HG02610 (cell line): Measurements from ENCODE around the gene HSPG2.
A peak's percentile ranks its signal among the peaks of the same experiment; 100 is the strongest.

Experiments used
- ATAC-seq: cut with Tn5 transposase; IDR thresholded peaks from one replicate; pipeline ENCODE4 v1.9.1; 2021; ENCODE audit warnings: mild to moderate bottlenecking, moderate library complexity; ENCODE audit not compliant: unreplicated experiment

Gene HSPG2

DNA sequence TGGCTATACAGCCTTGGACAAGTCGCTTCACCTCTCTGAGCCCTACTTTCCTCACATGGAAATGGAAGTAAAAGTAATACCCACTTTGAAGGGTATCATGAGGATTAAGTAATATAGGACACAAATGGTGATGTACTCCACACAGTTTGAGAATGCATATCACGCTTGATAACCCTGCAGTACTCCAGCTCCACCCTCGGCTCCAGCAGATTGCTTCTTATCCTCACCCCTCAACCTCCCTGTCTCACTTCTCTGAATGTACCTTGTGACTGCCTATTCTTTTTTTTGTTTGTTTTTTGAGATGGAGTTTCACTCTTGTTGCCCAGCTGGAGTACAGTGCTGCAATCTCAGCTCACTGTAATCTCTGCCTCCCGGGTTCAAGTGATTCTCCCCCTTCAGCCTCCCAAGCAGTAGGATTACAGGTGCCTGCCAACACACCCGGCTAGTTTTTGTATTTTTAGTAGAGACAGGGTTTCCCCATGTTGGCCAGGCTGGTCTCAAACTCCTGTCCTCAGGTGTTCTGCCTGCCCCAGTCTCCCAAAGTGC, 69.6 kb downstream of the HSPG2 start:
- no peak for ATAC-seq

DNA sequence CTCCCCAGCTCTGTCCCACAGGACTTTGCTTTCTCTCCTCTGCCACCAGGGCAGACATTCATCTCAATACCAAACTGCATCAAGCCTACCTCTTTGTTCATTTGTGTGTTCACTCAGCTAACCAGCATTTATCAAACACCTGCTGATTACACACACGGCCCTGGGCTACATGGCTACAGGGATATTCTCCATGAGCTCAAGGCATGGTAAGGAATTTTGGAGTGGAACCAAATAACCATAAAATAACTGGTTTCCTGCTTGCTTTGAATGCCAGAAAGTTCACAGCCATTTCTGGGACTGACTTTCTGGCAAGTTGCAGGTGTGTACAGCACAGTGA, 70.4 kb downstream of the HSPG2 start:
- no peak for ATAC-seq

DNA sequence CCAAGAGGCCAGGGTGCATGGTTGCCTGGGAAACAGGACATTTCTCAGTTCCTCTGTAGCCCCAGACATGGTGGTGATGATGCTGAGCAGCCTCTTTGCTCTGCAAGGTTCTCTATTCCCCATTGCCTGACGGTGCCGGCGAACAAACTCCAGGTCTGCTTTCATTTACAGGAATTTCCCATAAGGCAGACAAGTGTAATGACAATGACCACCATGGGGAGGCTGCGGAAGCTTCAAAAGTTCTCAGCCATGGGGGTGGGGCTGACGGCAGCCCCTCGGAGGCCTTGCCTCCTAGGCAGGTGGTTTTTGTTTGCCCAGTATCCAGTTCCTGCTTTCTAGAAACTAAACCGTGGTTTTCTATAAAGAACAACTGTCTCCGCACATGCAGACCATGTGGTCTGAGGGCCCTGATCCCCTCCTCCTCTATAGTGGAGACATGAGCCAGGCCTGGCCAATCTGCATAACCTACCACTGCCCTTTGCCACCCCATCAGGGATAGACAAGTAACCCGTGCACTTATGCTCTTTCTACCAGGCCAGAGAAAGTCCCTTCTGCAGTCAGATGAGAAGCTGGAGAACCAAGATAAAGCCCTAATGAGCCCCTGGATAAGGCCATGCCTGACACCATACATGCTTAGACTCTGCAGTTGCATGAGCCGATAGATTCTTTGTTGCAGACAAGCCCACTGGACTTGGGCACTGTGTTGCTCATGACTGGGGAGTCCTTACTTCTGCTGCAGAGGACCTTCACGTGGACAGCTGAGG, 71.0 kb downstream of the HSPG2 start:
- peak; percentile 48 for ATAC-seq

DNA sequence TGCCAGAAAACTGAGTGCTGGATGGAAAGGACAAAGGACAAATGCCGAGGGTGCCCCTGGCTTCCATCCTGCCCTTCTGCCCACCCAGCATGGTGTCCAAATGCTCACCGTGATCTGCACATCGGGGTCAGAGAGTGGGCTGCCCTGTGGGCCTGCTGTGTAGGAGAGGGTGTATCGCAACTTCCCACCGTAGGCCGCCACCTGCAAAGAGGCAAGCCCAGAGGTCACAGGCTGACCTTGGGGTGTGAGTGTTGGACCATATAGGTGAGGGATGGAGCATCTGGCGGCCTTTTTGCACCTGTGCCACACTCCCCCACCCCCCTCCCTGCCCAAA, 71.5 kb downstream of the HSPG2 start:
- ATAC-seq = no peak

DNA sequence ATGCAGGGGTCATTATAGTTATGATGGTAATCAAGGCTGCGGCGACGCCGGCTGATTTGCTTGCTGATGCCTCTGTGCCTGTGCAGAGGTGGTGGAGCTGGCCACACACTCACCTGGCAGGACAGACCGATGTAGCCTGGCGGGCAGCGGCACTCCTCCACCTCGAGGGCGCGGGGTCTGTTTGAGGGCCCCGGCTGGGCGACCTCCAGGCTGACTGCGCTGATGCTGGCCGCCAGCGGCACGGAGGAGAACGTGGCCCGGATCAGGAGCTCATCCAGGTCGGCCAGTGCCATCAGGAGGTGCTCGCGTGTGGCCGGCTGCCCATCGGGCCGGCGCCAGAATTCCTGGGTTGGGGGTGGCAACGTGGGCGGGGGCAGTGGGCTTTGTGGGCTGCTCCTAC, 72.4 kb downstream of the HSPG2 start:
- ATAC-seq = no peak

DNA sequence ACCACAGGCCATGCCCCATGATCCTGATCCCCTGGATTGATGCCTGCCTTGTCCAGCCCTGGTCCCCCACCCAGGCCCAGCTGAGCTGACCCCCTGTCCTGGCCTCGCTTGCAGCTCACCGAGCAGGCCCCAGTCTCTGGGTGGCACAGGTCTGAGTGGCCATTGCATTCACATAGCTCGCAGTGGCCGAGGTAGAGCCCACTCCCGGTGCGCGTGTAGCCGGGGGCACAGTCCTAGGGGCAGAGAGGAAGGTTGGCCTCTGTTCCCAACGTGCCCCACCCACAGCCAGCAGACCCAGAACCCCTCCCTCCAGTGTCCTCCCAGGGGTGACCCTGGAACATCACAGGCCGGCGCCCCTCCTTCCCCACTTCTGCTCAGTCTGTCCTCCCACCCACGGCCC, 73.1 kb downstream of the HSPG2 start:
- no peak for ATAC-seq

DNA sequence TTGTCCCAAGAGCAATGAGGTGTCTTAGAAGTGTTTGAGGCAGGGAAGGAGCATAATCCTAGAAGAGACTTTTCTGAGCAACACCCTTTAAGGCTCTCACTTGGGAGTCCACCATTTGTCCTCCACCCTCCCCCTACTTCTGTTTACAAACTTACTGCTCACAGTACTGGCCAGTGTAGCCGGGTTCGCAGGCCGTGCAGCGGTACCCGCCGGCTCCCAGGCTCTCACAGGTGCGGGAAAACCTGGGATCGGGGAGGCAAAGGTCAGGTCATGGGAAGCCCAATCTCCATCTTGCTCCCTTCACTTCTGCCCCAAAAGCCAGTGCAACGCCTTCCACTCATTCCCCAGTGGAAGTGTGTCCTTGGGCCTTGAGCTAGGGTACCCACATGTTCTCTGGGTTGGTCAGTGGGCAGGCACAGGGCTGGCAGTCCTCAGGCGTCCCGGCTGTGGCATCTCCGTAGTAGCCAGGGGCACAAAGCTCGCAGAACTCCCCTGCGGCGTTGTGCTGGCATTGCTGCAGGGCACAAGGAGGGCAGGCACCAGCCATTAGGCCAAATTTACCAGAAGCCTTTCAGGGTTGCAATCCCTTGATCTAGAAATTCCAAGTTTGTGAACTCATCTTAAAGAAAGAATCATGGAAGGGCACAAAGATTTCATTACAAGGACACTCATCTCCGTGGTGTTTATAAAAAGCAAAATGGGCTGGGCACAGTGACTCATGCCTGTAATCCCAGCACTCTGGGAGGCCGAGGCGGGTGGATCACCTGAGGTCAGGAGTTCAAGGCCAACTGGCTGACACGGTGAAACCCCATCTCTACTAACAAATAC, 75.3 kb downstream of the HSPG2 start:
- ATAC-seq = no peak

DNA sequence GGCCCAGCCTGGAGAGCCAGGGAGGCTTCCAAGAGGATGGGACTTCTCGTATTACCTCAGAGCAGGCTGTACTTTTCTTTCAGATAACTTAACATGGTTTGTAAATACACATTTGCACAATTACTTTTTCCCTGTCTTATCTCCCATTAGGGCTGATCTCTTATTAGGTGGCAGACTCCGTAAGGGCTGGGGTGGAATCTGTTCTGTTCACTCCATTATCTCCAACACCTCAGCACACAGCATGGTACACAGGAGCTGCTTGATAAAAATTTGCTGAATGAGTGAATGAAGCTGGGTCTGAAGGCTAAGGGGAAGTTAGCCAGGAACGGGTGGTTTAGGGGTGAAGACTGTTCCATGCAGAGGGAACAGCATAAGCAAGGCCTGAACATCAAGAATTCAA, 76.1 kb downstream of the HSPG2 start:
- ATAC-seq = no peak

DNA sequence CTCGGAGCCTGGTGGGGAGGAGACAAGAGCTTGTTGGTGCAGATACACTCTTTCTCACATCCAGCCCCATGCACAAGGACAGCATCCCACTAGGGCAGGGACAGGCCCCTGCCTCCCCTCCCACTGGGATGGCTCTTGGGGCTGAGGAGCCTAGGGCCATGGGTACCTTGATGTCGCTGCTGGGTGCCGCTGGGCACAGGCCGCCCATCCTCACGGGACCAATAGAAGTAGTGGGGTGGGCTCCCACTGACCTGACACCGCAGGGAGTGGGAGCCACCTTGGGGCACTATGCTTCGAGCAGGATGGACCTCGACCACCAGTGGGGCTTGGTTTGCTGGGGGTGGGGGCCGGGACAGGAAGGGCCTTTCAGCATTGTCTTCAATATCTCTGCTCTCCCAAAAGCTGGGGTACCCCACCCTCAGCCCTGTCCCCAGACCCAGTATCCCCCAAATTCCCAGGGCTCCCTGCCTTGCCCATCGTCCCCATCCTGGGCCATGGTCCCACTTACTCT, 77.4 kb downstream of the HSPG2 start:
- no peak for ATAC-seq

DNA sequence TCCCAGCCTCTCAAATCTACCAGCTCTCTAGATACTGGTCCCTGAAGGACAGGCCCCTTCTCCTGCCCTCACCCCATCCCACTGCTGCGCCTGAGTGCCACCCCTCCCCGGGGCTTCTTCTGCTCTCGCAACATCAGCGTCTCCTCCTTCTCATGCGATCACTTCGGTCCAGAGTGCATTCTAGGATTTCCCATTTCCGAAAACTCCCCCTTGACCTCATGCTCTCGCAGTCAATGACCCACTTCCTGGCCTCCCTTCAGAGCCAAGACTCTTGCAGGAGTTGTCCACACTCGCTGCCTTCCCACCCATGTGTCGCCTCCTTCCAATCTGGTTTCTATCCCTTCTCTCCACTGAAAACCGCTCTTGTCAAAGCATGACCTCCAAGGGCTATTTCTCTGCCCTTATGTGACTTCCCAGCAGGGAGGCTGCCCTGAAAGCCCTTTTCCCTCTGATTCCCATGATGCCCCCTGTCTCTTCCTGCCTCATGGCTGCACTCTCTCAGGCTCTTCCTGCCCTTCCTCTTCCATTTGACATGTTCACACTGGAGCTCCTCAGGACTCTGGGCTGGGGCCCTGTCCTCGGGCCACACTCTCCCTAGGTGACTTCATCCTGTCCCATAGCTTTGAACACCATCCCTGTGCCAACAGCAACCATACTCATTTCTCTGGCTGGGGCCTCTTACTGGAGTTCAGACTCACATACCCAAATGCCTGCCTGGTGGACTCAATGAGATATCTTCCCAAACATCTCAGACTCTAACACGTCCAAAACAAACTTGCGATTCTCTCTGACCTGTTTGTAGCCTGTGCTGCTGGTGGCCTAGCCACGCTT, 79.1 kb downstream of the HSPG2 start:
- no peak for ATAC-seq

DNA sequence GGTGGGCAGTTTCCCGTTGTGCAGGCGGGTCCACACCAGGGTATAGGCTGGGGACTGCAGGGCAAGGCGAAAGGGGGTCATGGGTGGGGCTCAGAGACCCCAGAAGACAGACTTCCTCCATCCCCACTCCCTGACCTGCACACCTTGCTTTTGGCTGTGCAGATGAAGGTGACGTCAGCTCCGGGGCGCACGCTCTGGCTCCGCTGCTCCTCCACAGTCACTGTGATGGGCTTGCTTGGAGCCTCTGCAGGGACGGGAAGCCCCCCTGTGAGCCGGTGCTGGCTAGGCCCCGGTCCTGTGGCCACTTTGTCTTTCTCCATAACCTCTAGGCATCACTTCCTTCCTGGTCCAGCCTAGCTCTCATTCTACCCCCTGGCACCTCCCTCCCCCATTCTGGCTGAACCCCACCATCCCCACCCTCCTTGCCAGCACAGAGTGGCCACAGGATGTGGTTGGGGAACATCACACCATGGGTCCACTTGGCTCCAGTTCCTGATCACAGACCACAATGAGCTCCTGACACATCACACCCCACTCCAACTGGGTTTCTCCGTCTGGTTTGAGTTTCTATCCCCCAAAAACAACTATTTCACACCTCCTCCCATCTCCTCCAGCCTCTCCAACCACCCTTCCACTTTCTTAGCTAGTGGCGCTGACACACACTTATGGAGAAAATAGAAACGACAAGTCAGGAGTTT, 79.8 kb downstream of the HSPG2 start:
- ATAC-seq = no peak

DNA sequence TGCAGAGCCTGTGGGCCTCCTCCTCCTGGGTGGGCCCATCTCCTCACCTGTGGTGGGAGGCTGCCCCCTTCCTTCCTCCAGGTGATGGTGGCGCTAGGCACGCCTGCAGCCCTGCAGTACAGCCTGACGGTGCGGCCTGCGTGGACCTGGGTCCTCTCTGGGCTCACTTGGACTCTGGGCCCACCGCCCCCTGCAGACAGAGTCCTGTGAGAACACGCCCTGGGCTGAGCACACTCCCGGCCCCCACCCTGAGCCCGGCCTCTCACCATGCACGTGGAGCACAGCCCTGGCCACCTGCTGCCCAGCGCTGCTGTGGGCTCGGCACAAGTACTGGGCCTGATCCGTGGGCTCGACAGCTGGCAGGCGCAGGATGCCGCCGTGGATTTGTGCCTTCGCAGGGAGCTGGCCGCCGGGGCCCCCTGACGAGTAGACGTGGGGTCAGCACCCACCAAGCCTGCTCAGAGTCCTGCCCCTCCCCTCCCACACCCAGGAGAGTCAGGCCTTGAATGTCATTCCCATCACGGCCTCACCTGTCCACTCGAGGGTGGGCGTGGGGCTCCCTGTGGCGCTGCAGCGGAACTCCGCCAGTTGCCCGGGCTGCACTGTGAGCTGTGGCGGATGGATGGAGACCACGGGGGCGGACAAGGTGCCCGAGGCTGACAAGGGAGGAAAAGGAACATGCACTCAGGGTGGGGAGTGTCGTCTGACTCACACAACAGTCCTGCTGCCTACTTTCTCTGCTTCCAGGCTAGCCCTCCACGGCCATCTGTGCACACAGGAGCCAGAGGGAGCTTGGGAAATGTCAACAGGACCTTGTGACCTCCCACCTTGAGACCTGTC, 81.6 kb downstream of the HSPG2 start:
- no peak for ATAC-seq

DNA sequence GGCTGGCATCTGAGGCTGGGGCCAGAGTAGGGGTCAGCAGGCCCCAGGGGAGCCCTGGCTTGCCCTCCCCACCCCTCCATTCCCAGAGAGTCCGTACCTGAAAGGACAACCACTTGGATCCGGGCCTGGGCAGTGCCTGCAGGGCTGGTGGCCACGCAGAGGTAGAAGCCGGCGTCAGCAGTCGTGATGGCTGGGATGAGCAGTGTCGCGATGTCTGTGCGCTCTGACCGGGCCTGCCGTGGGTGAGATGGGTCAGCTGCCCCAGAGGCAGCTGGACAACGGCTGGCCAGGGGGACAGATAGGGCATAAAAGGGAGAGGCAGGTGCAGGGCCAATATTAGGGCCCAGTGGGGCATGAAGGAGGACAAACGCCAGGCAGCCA, 82.4 kb downstream of the HSPG2 start:
- no peak for ATAC-seq

DNA sequence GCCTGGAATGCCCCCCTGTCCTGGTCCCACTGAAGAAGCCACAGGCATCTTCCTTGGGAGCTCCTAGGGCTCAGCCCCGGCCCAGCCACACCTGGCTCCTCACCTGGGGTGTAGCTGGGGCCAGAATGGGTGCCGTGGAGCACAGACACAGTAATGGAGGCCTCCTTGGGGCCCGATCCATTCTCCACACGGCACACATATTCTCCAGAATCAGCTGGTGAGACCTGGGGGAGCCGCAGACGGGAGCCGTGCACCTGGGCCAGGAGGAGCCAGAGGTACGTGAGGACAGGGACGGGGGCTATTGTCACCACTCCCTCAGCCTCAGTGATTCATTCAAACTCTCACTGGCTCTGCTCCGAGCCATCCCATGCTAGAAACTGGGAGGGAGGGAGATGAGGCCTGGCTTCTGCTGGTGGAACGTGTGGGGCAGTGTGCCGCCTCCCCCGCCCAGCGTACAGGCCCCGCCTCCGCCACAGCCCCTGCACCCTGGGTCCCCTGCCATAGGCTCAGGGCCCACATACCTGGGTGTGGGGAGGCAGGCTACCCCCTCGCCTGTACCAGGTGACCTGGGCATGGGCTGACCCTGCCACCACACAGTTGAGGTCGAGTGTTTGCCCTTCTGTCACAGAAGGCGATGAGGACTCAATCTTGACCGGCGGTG, 82.9 kb downstream of the HSPG2 start:
- ATAC-seq = no peak

DNA sequence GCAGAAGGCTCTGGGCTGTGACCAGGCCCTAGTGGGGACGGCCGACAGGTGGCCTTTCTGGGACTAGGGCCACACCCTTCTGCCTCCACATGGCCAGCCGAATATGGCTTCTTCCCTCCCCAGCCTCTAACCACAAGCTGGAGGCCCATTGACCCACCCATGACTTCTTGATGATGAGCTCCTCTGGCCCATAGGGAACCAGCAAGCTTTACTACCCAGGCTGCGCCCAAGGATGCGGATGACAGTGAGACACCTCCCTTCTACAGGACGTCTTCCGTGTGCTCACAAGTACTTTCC, 84.0 kb downstream of the HSPG2 start:
- ATAC-seq = no peak

DNA sequence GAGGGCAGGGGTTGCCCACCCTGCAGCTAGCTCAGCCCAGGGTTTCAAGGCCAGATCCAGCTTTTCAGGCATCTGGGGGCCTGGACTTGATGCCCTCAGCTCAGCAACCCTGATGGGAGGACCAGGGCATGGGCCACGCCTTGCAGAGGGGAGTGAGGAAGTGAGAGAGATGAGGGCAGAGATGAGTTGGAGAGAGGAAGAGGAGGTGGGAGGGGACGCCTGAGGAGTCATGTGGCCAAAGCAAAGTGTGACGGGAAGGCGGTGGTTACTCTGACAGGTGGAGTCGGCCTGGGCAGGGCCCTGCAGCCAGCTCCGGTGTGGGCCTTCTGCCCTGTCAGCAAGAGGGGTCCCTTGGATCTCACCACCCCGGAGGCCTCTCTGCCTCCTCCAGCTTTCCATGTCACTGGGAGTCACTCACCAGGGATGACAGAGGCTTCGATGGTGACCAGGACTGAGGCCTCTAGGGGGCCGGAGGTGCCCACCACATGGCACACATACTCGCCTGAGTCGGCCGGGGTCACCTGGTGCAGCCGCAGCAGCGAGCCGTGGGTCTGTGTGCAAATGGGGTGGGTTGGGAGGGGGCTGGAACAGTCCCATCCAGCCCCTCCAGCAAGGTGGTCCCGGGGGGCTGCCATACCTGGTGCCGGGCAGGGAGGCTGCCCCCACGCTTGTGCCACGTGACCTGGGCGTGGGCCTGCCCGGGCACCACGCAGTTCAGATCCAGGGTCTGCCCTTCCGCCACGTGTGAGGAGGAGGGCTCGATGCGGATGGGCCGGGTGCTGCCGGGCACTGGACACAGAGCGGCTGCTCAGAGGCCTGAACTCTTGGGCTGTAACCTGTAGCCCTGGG, 84.6 kb downstream of the HSPG2 start:
- ATAC-seq = peak; percentile 59

DNA sequence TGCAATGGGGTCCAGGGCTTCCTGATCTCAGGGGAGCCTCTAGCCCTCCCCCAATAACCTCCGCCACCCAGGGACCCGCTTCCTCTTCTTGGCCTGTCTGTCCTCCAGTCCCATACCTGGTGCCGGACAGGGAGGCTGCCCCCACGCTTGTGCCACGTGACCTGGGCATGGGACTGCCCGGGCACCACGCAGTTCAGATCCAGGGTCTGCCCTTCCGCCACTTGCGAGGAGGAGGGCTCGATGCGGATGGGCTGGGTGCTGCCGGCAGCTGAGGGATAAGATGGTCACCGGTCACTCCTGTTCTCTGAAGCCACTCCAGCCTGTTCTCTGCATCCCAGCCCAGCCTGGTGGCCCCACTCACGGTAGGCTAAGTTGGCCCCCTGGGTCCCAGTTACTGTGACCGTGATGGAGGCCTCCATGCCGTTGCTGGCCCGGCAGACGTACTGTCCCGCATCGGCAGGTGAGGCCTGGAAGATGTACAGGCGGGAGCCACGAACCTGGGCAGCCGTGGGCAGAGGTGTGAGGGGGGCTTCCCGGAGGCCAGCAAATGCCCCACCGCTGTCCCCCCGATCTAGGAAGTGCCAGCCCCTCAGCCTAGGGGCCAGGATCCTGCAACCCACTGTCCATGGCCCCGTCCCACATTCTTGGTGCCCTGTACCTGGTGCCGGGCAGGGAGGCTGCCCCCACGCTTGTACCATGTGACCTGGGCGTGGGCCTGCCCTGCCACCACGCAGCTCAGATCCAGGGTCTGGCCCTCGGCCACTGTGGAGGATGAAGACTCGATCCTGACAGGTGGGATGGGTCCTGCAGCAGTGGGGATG, 85.5 kb downstream of the HSPG2 start:
- ATAC-seq = no peak
